ENCODE results near the gene POMP. TPM values are rescaled to one million over a fixed set of nuclear protein-coding genes. Genes with fewer than 3 reads are reported as not detected.

Gene POMP
- total RNA-seq, 2 experiments from 2014 or later, result 25.8 to 28.5 TPM

DNA sequence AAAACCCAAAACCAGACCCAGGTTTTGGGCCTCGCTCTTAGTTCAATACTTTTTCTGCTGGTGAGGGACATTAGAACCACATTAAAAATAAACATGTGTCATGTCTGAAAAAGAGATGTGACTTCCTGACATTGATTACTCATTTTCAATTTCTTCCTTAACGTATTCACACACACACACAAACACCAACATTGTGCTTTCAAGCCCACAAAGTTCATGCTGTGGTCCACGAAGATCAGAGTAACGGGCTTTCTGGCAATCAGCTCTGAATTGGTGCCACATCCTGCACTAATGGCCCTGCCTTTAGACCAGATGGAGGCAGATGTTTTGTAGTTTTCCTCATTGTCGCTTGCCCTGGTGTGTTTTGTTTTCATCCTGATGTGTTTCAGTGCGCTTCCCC is 47.9 kb upstream of the POMP start:
- H3K27me3 Mint-ChIP-seq, result no peaks in the 10 kb centered on the region
- H3K27me3 ChIP-seq (ENCODE audit: control insufficient read depth in 1 of 2, insufficient read depth in 2 of 2, low read length in 2 of 2), result no peaks in the 10 kb centered on the region
- POLR2A ChIA-PET, result no interaction called here
- no peak overlapping the region for H3K4me3 ChIP-seq (ENCODE audit: low read length)
- CTCF ChIA-PET, result no interaction called here
- no peak overlapping the region for H3K4me3 Mint-ChIP-seq
- H3K27ac Mint-ChIP-seq, result no peak overlapping the region
- no peaks in the 10 kb centered on the region for H3K36me3 Mint-ChIP-seq (ENCODE audit: low read depth)
- DNase-seq (no peak), ATAC-seq (ENCODE audit: poor library complexity) (no peak)
- no peaks in the 10 kb centered on the region for H3K9me3 Mint-ChIP-seq
- TF ChIP-seq, protein P1, sequence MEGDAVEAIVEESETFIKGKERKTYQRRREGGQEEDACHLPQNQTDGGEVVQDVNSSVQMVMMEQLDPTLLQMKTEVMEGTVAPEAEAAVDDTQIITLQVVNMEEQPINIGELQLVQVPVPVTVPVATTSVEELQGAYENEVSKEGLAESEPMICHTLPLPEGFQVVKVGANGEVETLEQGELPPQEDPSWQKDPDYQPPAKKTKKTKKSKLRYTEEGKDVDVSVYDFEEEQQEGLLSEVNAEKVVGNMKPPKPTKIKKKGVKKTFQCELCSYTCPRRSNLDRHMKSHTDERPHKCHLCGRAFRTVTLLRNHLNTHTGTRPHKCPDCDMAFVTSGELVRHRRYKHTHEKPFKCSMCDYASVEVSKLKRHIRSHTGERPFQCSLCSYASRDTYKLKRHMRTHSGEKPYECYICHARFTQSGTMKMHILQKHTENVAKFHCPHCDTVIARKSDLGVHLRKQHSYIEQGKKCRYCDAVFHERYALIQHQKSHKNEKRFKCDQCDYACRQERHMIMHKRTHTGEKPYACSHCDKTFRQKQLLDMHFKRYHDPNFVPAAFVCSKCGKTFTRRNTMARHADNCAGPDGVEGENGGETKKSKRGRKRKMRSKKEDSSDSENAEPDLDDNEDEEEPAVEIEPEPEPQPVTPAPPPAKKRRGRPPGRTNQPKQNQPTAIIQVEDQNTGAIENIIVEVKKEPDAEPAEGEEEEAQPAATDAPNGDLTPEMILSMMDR (IDR thresholded peaks at IDR 0.05), result no peak
- no peaks in the 10 kb centered on the region for H3K36me3 ChIP-seq (ENCODE audit: insufficient read depth, low read length)
- H3K27ac ChIP-seq (ENCODE audit: low read depth in 1 of 2, low read length in 2 of 2), result no peak overlapping the region
- H3K4me1 ChIP-seq (ENCODE audit: insufficient read depth, low read length), result peaks cover 15% of the 10 kb centered on the region
- H3K4me1 Mint-ChIP-seq (ENCODE audit: low read depth), result peaks cover 20% of the 10 kb centered on the region
- H3K9me3 ChIP-seq (ENCODE audit: control insufficient read depth in 1 of 2, insufficient read depth in 1 of 2, low read length in 2 of 2), result no peaks in the 10 kb centered on the region
- intact Hi-C loops (cut with DNase I, micrococcal nuclease), result no loop called here

DNA sequence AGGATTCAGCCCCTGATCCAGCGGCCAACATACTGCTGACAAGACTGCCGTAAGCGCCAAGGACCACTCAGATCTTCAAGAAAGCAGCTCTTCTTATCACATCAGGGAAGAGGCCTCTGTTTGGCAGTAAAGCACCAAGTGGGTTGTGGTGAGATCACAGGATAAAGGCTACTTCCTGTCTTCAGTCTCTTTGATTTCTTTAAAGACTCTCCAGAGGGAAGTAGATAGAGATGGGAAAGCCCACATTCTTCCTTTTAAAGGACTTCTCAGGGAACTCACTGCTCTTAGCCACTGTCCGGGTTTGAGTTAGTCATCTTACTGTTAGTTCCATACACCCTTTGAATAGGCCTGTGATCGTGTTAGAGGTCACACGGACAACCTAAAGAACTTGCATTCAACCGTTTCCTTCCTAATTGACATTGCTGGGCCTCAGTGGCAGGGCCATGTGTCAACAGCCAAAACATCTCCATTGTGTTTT is 47.2 kb upstream of the POMP start:
- Histone ChIP-seq H3K27ac (ENCODE audit: low read depth in 1 of 2, low read length in 2 of 2) (no peak overlapping the region), H3K9me3 (ENCODE audit: control insufficient read depth in 1 of 2, insufficient read depth in 1 of 2, low read length in 2 of 2) (no peaks in the 10 kb centered on the region), H3K4me1 (ENCODE audit: insufficient read depth, low read length) (peaks cover 15% of the 10 kb centered on the region), H3K36me3 (ENCODE audit: insufficient read depth, low read length) (no peaks in the 10 kb centered on the region), H3K4me3 (ENCODE audit: low read length) (no peak overlapping the region), H3K27me3 (ENCODE audit: control insufficient read depth in 1 of 2, insufficient read depth in 2 of 2, low read length in 2 of 2) (no peaks in the 10 kb centered on the region)
- H3K27me3 Mint-ChIP-seq, result no peaks in the 10 kb centered on the region
- TF ChIP-seq, protein P1 (IDR thresholded peaks at IDR 0.05), result no peak
- no peaks in the 10 kb centered on the region for H3K9me3 Mint-ChIP-seq
- peaks cover 20% of the 10 kb centered on the region for H3K4me1 Mint-ChIP-seq (ENCODE audit: low read depth)
- H3K36me3 Mint-ChIP-seq (ENCODE audit: low read depth), result no peaks in the 10 kb centered on the region
- H3K27ac Mint-ChIP-seq, result no peak overlapping the region
- intact Hi-C loops (cut with DNase I, micrococcal nuclease), result no loop called here
- peak in 3 of 14 experiments; percentile 53 to 66 (median 56) for DNase-seq
- H3K4me3 Mint-ChIP-seq, result no peak overlapping the region
- CTCF ChIA-PET, result no interaction called here
- POLR2A ChIA-PET, result no interaction called here
- peak; percentile 52 for ATAC-seq (ENCODE audit: poor library complexity)

DNA sequence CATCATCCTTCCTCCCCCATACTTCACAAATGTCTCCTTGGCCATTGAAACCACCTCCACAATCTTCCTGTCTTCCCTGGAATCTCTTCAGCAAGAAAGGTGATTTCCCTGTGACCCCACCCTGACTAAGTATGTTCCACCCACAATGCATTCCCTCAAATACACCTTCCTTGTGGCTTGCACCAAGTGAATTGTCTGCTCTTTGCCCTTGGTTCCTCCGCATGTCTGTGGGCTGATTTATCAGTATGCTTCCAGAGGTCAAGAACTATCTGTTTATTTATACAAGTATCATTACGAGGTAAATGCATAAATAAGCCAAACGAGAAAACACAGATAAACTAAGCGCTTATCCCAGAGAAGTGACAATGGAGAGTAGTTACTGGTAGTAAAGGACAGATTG is 45.4 kb upstream of the POMP start:
- no peak overlapping the region for H3K4me3 ChIP-seq (ENCODE audit: low read length)
- POLR2A ChIA-PET, result no interaction called here
- Mint-ChIP-seq H3K36me3 (ENCODE audit: low read depth) (no peaks in the 10 kb centered on the region), H3K27ac (no peak overlapping the region), H3K4me3 (no peak overlapping the region), H3K9me3 (no peaks in the 10 kb centered on the region), H3K4me1 (ENCODE audit: low read depth) (peaks cover 20% of the 10 kb centered on the region), H3K27me3 (no peaks in the 10 kb centered on the region)
- H3K9me3 ChIP-seq (ENCODE audit: control insufficient read depth in 1 of 2, insufficient read depth in 1 of 2, low read length in 2 of 2), result no peaks in the 10 kb centered on the region
- CTCF ChIA-PET, result no interaction called here
- H3K4me1 ChIP-seq (ENCODE audit: insufficient read depth, low read length), result peaks cover 15% of the 10 kb centered on the region
- DNase-seq (no peak), ATAC-seq (ENCODE audit: poor library complexity) (no peak)
- intact Hi-C loops (cut with DNase I, micrococcal nuclease), result no loop called here
- TF ChIP-seq, protein P1 (IDR thresholded peaks at IDR 0.05), result no peak
- no peaks in the 10 kb centered on the region for H3K36me3 ChIP-seq (ENCODE audit: insufficient read depth, low read length)
- H3K27me3 ChIP-seq (ENCODE audit: control insufficient read depth in 1 of 2, insufficient read depth in 2 of 2, low read length in 2 of 2), result no peaks in the 10 kb centered on the region
- no peak overlapping the region for H3K27ac ChIP-seq (ENCODE audit: low read depth in 1 of 2, low read length in 2 of 2)

Measured in CD4-positive, alpha-beta T cell (primary cell).